NCI-H524 treated with DMSO at 0.1 percent for 48 hours (cell line): ENCODE data around the gene AHRR.

Source experiments
- DNase-seq: peaks from one replicate; lab custom pipeline; 2025; lab: John Stamatoyannopoulos, UW

Gene AHRR

DNA sequence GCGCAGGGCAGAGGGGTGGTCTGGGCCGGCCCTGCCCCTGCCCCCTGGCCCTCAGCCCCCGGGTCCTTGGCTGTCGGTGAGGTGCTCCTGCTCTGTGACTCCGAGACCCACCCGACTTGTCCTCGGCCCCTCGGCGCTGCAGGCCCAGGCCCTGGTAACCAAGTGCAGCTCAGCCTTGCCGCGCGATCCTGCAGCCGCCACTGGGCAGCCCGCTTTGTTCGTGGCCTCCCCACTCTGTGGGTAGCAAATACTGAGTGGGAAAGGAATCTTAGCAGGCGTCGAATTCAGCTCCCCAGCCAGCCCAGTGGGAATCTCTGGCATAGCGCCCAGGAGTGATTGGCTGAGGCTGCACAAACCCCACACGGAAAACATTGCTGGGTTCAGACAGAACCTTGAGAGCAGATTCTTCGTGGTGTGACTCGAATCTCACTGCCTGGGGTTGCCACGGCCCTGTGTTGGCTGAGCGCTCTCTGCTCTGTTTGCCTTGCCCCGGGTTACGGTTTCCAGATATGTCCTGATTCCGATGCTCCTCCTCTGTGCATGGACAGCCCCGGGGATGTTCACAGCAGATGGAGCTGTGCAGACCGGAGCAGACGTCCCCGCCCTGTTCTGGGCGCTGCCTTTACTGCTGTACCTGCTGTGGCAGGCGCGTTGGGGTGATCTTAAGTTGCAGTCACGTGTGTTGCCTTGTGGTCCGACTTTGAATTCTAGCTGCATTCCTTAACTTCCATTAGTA, 108.1 kb downstream of the AHRR start:
- DNase-seq, result no peak

DNA sequence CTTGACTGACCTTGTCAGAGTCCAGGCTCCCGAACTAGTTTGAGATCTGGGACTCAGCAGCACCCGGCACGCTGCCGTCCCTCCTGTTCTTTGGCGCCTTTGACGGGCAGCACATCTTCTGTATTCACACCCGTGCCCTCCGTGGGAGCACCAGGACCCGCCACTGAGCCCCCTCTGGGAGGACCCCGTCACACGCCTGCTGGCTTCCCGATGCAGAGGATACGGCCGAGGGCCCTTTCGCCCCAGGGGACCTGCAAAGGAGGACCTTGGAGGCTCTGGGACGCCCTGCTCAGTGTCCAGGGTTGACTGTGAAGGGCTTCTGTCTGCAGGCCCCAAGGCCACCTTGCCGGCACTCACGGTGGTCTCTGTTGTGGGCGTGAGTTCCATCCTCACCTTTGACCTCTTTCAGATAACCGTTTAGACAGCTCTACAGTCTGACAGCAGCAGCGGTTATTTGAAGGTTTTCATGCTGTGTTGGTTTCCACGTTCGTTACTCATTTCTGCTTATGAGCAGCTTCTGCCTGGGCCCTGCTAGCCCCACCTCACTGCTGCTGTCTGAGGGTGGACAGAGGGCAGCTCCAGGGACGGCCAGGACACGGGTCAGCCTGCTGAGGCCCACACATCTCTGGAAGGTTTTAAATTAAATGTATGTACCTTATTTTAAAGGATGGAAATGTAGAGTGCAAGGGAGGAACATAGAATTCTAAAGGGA, 108.9 kb downstream of the AHRR start:
- DNase-seq, result no peak

DNA sequence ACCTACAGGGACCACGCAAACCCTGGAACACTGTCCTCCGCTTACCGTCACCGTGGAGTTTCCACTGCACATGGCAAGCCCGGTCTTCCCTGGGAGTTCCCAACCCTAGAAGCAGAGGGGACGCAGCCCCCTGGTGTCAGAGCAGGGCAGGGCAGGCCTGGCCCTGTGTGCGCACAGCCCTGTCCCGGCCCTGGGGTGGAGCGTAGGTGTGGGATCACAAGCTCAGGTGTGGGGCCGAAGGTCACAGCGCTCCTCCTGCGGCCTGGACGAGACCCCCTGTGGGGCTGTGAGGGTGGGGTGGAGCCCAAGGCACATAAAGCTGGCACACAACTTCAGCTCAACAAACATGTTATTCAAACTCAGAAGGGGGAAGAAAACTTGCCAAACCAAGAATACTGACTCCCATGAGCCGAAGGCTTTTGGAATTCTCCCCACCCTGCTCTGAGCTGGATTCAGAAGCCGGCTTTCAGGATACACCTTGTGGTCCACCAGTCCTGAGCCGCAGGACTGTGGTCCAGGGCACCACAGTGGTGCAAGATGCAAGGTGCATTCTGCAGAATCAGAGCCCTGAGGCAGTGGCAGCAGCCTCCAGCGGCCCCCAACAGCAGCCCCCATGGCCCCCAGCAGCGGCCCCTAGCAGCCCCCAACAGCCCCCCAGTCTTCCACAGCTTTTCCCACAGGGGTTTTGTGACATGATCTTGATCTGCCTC, 109.6 kb downstream of the AHRR start:
- DNase-seq, result no peak

DNA sequence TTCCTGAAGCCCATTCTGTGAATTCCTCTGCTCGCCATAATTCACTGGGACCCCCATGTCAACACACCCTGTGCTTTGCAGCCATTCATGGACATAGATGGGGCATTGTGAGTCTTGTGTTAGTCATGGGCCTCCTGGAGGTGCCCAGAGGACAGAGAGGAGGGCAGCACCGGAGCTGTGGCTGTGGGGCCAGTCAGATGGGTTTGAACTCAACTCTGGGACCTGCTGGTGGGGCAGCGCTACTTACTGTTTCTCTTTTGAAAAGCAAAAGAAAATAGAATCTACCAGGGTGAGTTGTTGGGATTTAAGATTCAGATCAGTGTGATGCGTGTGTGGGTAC, 110.2 kb downstream of the AHRR start:
- no peak for DNase-seq

DNA sequence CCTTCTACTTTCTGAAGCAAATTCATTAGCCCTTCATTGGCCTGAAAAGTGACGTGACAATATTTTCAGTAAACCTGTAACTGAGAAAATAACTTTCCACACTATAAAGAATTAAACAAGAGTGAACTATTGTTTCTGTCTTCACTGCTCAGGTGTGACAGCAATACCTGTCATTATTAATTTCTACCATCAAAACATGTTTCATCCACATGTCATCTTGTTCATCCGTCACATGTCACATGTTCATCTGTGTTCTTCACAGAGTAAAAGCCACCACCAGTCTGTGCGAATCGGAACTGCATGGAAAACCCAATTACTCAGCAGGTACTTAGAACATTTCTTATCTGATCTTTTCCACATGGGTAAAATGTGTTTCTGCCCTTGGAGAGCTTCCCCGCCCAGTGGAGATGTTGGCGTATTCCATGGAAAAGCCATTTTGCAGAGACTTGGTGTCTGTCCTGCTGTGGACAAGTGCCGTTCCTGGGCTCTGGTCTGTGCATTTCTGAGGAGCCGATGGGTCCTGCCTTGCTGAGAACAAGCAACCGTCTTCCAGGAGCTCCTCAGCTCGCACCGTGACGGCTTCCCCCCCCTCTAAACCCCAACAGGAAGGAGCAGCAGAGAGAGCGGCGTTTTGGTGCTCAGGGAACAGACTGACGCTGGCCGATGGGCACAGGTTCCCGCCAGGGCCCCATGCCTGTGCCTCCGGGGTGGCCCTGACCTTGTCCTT, 110.8 kb downstream of the AHRR start:
- DNase-seq, result no peak

DNA sequence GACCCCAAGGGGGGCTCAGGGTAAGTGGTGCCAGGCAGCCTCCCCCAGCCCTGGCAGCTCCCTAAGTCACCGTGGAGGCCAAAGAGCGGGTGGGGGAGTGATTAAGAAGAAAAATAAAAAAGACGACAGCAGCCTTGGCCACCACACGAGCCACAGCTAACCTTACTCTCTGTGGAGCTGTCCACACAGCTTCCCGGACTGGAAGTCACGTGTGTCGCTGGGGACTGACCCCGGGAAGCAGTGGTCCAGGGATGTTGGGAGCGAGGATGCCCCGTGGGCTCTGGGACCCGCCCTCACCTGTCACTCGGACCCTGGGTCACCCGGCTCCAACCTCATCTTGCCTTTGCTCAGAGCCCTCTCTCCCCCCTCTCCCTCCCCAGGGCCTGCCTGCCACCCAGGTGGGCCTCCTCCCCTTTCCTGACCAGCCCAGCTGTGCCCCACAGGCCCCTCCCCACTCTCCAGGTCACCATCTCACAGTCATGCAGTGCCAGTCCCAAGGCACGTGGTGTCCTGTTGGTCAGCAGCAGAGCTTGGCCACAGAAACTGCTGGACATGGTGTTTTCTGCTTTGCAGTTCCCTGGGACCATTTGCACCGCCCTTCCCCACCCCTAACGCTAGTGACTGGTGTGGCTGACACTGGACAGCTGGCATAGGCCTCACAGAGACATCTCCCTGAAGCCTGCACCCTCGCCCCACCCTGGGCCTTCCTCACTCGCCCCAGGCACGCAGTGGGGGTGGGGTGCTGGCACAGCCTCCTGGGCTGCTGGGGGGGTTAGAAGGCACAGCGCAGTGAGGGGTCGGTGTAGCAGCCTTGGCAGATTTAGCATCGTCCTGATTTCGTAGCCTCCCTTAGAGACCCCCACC, 111.6 kb downstream of the AHRR start:
- no peak for DNase-seq

DNA sequence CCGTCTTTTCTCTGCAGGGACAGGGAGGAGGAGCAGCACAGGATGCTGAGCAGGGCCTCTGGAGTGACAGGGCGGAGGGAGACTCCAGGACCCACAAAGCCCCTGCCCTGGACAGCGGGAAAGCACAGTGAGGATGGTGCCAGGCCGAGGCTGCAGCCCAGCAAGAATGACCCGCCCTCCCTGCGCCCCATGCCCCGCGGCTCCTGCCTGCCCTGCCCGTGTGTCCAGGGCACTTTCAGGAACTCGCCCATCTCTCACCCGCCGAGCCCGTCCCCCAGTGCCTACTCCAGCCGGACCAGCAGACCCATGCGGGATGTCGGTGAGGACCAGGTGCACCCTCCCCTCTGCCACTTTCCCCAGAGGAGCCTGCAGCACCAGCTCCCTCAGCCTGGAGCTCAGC, 112.3 kb downstream of the AHRR start:
- DNase-seq, result no peak

DNA sequence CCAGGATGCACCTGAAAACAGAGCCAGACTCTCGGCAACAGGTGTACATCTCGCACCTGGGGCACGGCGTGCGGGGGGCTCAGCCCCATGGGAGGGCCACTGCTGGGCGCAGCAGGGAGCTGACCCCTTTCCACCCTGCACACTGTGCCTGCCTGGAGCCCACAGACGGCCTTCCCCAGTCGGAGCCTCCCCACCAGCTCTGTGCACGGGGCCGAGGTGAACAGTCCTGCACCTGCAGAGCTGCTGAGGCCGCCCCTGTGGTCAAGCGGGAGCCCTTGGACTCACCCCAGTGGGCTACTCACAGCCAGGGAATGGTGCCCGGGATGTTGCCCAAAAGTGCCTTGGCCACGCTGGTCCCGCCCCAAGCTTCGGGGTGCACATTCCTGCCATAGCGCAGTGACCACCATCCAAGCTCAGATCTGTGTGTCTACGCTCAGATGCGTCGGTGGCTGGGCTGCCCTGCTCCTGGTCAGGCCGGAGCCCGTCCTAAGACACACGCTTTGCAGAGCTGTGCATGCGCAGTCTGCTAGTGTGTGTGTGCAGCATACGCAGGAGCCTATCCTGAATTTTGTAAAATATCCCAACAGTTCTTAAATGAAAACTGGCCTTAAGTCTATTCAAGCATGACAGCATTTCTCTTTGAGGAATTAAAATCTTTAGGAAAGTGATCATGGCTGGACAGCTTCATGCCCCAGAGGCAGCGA, 113.1 kb downstream of the AHRR start:
- DNase-seq, result no peak

DNA sequence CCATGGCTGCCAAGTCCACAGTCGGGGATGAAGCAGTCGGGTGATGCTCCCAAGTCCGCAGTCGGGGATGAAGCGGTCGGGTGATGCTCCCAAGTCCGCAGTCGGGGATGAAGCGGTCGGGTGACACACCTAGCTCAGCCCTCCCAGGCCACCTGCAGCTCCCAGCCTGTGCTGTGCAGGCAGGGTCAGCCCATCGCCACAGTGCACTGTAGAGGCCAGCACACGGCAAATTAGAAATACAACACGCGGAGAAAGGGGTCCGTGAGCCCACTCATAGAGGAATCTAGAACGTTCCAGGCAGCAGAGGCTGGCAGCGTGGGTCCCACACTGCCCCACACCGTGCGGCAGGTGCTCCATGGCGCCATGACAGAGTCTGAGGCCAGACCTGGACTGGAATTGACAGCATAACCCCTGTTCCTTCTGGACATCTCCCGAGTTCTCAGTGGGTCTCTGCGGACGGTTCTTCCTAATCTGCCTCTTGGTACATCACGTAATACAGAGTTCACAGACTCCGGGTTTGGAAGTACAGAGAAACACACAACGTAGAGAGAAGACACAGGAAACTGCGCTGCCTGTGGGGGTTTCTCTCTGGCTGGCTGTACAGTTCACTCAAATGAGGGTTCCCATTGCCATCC, 113.8 kb downstream of the AHRR start:
- DNase-seq, result no peak

DNA sequence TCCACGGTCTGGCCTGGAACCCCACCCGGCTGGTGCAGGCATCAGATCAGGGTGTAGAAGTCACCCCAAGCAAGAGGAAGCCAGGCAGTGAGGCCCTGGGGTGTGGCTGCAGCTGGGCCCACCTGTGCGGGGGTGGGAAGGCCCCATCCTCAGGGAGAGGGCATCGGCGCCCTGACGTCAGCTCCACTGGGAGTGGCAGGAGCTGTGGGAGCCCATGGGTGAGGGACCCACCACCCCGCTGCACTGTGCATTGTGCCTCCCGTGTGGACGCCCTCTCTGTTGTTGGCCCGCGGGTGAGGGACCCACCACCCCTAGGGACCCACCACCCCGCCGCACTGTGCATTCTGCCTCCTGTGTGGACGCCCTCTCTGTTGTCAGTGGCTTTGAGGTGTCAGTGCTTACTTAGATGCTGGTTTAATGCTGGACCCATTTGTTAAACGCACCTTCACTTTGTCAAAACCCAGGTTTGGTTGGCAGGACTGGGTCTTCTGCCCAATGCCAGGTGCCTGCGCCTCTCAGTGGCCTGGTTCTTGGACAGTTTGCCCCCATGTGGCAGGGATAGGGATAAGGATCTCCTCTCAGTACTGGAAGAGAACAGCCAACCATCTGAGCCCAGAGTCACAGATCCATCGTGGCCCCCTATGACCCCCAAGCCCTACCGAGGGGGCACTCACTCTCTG, 114.6 kb downstream of the AHRR start:
- DNase-seq, result no peak

DNA sequence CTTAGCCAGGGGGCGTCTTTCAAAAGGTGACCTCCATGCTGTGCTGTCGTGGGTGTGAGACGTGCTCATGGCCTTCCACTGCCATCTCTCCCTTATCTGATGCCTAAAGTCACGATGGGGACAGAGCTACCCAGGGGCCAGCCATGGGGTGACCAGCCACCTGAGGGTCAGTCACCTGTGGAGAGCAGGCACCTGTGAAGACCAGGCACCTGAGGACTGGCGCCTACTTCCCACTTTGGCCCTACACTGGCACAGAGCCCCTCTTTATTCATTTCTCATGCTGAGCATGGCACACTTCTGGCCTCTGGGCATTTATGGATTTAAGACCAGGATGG, 115.1 kb downstream of the AHRR start:
- DNase-seq, result no peak

DNA sequence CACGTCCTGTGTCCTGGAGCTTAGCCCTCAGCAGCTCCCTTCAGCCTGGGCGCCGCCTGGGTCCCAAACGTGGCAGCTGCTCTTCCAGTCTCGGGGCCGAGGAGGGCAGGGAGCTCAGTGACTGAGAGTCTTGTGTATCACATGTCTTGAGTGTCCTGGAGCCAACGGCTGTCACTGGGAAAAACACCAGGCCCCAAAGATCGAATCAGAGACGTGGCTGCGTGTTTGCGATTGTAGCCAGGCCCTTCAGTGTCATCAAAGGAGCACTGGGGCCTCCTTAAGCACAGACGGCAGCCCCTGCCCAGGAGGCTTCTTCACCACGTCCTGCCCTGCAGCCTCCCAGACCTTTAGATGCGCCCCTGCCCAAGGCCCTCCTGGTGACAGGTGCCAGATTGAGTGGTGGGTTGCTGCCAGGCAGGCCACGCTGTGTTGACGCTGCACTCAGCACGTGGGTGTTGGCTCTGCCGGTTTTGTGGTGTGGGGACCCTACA, 115.8 kb downstream of the AHRR start:
- DNase-seq, result no peak

DNA sequence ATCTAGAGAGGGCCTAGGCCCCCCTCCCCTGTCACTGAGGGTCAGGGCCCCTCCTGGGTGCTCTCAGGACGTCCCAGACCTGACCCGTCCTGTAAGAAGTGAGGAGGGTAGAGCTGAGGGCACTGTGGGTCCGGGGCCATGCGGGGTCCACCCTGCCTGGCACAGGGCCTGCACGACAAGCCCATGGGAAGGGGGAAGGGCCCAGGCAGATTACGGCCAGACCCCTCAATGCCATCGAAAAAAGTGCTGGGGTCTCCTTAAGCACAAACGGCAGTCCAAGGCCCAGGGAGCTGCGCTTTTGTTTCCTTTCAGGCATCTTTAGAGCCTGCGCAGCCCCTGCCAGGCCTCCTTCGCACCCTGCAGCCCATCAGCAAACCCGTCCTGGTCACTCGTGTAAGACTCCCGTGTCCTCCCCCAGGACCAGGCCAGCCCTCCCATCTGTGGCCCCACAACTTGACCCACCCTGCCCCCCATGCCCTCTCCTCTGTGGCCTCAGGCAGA, 117.0 kb downstream of the AHRR start:
- DNase-seq, result no peak

DNA sequence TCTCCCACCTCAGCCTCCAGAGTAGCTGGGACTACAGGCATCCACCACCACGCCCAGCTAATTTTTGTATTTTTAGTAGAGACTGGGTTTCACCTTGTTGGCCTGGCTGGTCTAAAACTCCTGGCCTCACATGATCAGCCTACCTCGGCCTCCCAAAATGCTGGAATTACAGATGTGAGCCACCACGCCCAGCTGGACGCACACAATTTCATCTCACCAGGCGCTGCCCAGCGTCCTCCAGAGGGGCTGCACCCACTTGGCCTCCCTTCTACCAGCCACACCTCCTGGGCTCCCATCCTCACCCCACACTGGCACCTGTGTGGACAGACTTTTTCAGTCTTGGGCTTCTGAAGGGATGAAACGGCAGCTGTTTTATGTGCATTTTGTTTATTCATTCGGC, 117.7 kb downstream of the AHRR start:
- no peak for DNase-seq

DNA sequence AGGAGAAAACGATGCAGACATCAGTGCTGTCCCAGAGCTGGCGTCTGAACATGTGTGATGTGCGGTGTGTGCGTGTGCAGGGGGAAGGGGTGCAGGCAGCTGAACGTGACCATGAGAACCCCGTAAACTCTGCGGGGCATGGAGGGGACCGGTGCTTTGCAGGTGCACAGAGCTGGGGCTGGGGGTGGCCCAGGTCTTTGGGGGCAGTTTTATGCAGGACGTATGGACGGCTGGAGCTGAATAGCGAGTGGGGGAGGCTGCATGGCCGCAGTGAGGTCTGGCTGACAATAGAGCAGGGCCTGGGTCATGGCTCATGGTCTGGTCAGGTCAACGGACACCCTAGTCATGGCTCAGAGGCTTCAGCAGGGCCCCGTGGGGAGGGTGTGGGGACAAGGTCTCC, 118.1 kb downstream of the AHRR start:
- DNase-seq, result no peak

DNA sequence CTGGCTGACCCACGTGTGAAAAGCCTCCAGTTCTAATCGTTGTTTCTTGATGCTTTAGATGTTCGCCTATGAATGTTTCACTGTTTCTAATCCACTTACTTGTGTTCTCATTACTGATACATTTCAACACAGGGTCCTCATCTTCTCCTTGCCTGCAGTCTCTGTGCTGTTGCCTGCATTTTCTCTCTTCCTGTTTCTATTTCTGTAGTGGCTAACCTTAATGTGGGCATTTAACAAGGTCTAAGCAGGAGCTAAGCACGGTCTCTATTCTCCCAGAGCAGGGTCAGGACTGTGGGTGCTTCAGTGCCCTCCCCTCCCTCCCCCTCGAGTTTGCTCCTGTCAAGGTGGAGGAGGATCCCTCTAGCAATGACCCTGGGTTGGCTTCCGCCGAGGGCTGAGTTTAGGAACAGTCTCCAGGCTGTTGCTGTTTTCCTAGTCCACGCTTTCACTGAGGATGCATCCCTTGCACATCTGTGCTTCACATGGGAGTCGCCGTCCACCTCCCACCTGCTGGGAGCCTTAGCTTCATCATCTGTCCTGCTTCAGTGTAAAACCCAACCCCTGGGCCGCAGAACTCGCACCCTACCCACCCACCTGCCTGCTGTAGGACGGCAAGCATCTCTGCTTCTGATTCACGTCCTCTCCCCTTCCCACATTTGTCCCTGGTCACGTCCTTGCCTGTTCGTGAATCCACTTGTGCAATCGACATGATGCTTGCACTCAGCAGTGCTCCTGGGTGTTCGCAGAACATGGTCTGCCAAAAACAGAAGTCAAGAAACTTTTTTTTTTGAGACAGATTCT, 119.1 kb downstream of the AHRR start:
- no peak for DNase-seq

DNA sequence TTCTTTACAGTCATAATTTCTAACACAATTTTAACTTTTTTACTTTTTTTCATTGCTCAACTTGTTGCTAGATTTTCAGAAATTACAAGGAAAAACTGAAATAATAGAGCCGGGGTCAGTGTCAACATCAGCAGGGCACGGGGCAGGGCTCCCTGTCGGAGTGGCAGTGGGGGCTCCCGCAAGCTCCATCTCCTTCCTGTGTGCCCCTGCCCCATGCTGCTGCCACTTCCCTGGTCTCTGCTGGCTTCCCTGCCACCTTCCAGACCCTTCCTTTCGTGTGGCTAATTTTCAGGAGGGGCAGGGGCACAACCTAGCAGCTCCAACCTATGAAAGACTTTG, 120.5 kb downstream of the AHRR start:
- no peak for DNase-seq

DNA sequence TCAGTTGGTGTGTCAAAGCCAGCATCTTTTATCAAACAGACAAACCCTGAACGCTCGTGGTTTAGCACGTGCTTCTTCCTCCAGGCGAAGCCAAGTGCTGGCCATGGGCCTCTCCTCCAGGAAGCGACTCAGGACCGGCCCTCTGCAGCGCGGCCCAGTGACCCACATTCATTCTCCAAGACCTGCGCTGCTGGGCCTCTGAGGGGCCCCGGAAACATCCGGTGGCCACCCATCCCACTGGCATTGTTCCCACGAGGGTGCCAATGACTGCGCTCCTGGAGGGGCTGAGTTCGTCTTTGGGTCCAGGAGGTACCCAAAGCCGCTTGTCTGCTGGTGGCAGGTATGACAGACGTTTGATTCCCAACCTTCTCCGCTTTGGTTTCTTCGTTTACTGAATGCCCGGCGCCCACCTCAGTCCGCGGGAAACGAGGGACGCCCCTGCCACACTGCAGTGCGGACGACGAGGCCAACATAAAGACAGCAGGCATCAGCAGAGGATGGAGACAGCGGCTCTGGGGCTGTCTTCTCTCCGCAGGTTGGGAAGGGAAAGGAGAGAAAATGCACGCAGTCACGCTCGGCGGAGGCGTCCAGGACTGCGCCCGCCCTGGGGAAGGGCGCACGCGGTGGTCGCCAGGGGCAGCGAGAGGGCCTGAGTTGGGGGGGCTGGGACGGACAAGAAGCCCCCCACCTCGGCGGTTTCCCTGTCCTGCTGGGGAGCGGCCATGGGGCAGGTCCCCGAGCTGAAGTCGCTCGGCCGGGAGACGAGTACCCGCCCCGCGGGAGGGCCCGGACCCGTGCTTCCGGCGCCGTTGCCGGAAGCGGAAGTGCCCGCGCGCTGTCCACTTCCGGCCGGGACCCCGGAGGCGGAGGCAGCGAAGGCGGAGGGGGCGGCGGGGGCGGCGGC, 121.1 kb downstream of the AHRR start, which contains the start of gene EXOC3:
Gene EXOC3 (plus strand): TSS at position 842 of the 904 bp plus-strand sequence. CDS start 3,030 bp downstream, outside the sequence.
- no peak for DNase-seq
